ENCODE results near the gene AADACL2.
A peak's percentile ranks its signal among the peaks of the same experiment; 100 is the strongest.

The AADACL2 gene

GRCh38 chr3:151721294-151721693 lies 12.4 kb upstream of the AADACL2 start:
- TF ChIP-seq Cebpa-rat (IDR thresholded peaks at IDR 0.05): no peak
- Histone ChIP-seq H3K4me3 (no peak overlapping the region), H3K36me3 (no peaks in the 10 kb centered on the region), H4K20me1 (no peaks in the 10 kb centered on the region), H3K4me1 (no peaks in the 10 kb centered on the region), H3K27ac (no peak overlapping the region), H3K27me3 (no peaks in the 10 kb centered on the region), H3K4me2 (no peak overlapping the region), H3K9ac (no peak overlapping the region), H3K9me3 (replicated peaks in 1 of 11) (peaks cover 12 to 20% (median 16%) of the 10 kb centered on the region in 11 experiments; a peak in 21 of 22 replicates)

DNA sequence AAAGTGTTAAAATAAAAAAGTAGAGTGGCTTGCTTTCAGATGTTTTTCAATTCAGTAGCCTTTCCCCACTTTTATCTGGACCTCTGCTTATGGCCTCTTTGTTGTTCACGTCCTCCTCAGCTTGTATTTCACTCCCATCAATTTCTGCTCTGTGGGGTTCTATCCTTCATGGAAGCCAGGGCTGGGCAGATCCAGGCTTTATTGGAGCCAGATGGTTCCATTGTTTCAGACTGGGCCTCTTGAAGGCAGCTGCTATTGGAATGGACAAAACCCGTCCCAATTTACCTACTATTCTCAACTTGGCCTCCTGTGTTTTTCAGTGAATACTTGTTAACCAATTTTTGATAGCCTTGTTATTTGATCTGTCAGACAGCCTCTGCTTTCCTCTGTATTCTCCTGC lies 10.9 kb upstream of the AADACL2 start:
- Histone ChIP-seq H3K4me1 (no peaks in the 10 kb centered on the region), H3K9ac (no peak overlapping the region), H3K27ac (no peak overlapping the region), H3K27me3 (no peaks in the 10 kb centered on the region), H3K4me2 (no peak overlapping the region), H4K20me1 (no peaks in the 10 kb centered on the region), H3K4me3 (no peak overlapping the region), H3K36me3 (no peaks in the 10 kb centered on the region), H3K9me3 (replicated peaks in 1 of 11) (peaks cover 12 to 22% (median 17%) of the 10 kb centered on the region in 11 experiments; a peak in 21 of 22 replicates)
- TF ChIP-seq Cebpa-rat (IDR thresholded peaks at IDR 0.05): no peak

- no peaks in the 10 kb centered on the region for H3K27me3 ChIP-seq
- no peak overlapping the region for H3K4me2 ChIP-seq
- H4K20me1 ChIP-seq: no peaks in the 10 kb centered on the region
- no peak overlapping the region for H3K9ac ChIP-seq
- H3K27ac ChIP-seq: no peak overlapping the region
- no peaks in the 10 kb centered on the region for H3K4me1 ChIP-seq
- H3K36me3 ChIP-seq: no peaks in the 10 kb centered on the region
- no peak overlapping the region for H3K4me3 ChIP-seq
- TF ChIP-seq Cebpa-rat (IDR thresholded peaks at IDR 0.05): no peak
- H3K9me3 ChIP-seq (replicated peaks in 1 of 11): peaks cover 12 to 22% (median 17%) of the 10 kb centered on the region in 11 experiments; a peak in 21 of 22 replicates
Observed at GRCh38 chr3:151724576-151725562, 8.9 kb upstream of the AADACL2 start.

- Histone ChIP-seq H3K4me3 (no peak overlapping the region), H3K36me3 (no peaks in the 10 kb centered on the region), H3K4me2 (no peak overlapping the region), H3K27ac (no peak overlapping the region), H3K27me3 (no peaks in the 10 kb centered on the region), H3K9me3 (replicated peaks in 1 of 11) (peaks cover 12 to 22% (median 18%) of the 10 kb centered on the region in 11 experiments; a peak in 21 of 22 replicates), H4K20me1 (no peaks in the 10 kb centered on the region), H3K4me1 (no peaks in the 10 kb centered on the region), H3K9ac (no peak overlapping the region)
- TF ChIP-seq Cebpa-rat (IDR thresholded peaks at IDR 0.05): no peak
Observed at GRCh38 chr3:151726016-151726415, 7.7 kb upstream of the AADACL2 start.

GRCh38 chr3:151732861-151733260 lies 866 bp upstream of the AADACL2 start:
- H3K4me1 ChIP-seq: no peaks in the 10 kb centered on the region
- peaks cover 0 to 4% (median 0%) of the 10 kb centered on the region in 11 experiments; a peak in 2 of 22 replicates for H3K9me3 ChIP-seq (replicated peaks in 1 of 11)
- H3K4me3 ChIP-seq: no peak overlapping the region
- TF ChIP-seq Cebpa-rat (IDR thresholded peaks at IDR 0.05): no peak
- no peaks in the 10 kb centered on the region for H3K27me3 ChIP-seq
- no peaks in the 10 kb centered on the region for H3K36me3 ChIP-seq
- H3K27ac ChIP-seq: no peak overlapping the region
- H3K4me2 ChIP-seq: no peak overlapping the region
- no peaks in the 10 kb centered on the region for H4K20me1 ChIP-seq
- H3K9ac ChIP-seq: no peak overlapping the region

- no peaks in the 10 kb centered on the region for H4K20me1 ChIP-seq
- no peak for TF ChIP-seq Cebpa-rat (IDR thresholded peaks at IDR 0.05)
- H3K9me3 ChIP-seq (replicated peaks in 1 of 11): no peaks in the 10 kb centered on the region
- H3K36me3 ChIP-seq: no peaks in the 10 kb centered on the region
- H3K4me2 ChIP-seq: no peak overlapping the region
- no peaks in the 10 kb centered on the region for H3K27me3 ChIP-seq
- no peak overlapping the region for H3K27ac ChIP-seq
- peaks cover 0 to 17% (median 7%) of the 10 kb centered on the region in 10 experiments; a peak in 10 of 20 replicates for H3K4me1 ChIP-seq
- no peak overlapping the region for H3K4me3 ChIP-seq
- no peak overlapping the region for H3K9ac ChIP-seq
Observed at GRCh38 chr3:151740581-151740980, 6.9 kb downstream of the AADACL2 start.

DNA sequence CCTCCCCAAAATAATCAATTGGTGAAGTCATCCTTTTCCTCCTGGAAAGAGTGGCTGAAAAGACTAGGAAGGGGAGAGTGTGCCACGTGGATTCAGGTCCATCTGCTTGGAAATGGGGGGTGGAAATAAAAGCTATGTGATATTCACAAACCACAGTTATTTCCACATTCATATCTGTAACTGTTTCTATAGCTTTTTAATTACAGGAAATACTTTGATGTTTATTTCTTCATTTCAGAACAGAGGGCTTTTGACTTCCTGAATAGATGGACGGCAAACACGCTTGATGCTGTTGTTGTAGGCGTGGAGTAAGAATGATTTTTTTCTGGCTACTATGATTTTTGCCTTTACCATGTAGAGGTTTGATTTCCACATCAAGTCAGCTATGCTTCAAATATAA lies 10.1 kb downstream of the AADACL2 start:
- TF ChIP-seq Cebpa-rat (IDR thresholded peaks at IDR 0.05): no peak
- Histone ChIP-seq H3K27ac (no peak overlapping the region), H3K4me1 (peaks cover 0 to 17% (median 7%) of the 10 kb centered on the region in 10 experiments; a peak in 10 of 20 replicates), H3K4me3 (no peak overlapping the region), H3K9ac (no peak overlapping the region), H3K9me3 (replicated peaks in 1 of 11) (peaks cover 0 to 8% (median 6%) of the 10 kb centered on the region in 11 experiments; a peak in 5 of 22 replicates), H4K20me1 (no peaks in the 10 kb centered on the region), H3K36me3 (no peaks in the 10 kb centered on the region), H3K27me3 (no peaks in the 10 kb centered on the region), H3K4me2 (peak overlapping the region in 8 of 11 experiments; percentile 8 to 26 (median 10); a peak in 7 of 22 replicates)

DNA sequence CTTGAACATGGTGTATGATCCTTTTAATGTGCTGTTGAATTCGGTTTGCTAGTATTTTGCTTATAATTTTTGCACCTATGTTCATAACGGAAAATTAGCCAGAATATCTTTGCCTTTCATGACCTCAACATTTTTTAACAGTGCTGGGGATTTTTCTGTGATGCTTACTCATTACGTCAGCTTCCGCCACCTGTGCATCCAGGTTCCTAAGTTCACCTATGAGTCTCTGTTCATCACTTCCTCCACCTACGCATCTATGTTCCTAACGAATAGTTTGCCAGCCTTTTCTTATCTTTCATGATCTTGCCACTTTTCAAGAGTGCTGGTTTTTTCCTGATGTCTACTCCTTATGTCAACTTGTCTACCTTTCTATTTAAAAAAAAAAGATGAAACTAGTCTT lies 16.5 kb downstream of the AADACL2 start:
- H4K20me1 ChIP-seq: no peaks in the 10 kb centered on the region
- H3K4me1 ChIP-seq: no peaks in the 10 kb centered on the region
- no peaks in the 10 kb centered on the region for H3K27me3 ChIP-seq
- no peaks in the 10 kb centered on the region for H3K36me3 ChIP-seq
- H3K4me2 ChIP-seq: no peak overlapping the region
- TF ChIP-seq Cebpa-rat (IDR thresholded peaks at IDR 0.05): no peak
- H3K27ac ChIP-seq: no peak overlapping the region
- no peak overlapping the region for H3K9ac ChIP-seq
- no peak overlapping the region for H3K4me3 ChIP-seq
- H3K9me3 ChIP-seq (replicated peaks in 1 of 11): peaks cover 0 to 8% (median 6%) of the 10 kb centered on the region in 11 experiments; a peak in 5 of 22 replicates

DNA sequence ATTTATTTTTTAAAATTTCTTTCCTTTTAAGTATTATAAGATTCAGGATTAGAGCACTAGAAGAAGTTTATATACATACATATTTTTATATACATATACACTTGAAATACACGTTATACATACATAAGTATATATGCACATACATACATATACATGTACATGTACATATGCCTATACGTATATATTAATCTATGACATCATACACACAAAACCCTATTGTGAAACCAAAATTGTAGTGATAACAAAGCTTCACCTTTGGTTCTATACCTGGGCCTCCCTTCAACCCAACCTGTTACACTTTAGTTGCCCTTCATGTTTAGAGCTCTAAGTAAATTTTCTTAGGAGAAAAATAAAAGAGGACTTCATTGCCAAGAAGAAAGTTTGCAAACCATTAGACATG lies 17.0 kb downstream of the AADACL2 start:
- Histone ChIP-seq H3K36me3 (no peaks in the 10 kb centered on the region), H3K9ac (no peak overlapping the region), H3K27me3 (no peaks in the 10 kb centered on the region)

More for the DNA sequence above, 17.0 kb downstream of the AADACL2 start:
- Histone ChIP-seq H3K4me2 (no peak overlapping the region), H3K9me3 (replicated peaks in 1 of 11) (peaks cover 0 to 8% (median 6%) of the 10 kb centered on the region in 11 experiments; a peak in 5 of 22 replicates), H3K27ac (no peak overlapping the region), H3K4me1 (no peaks in the 10 kb centered on the region), H3K4me3 (no peak overlapping the region), H4K20me1 (no peaks in the 10 kb centered on the region)
- no peak for TF ChIP-seq Cebpa-rat (IDR thresholded peaks at IDR 0.05)

Measured in BLaER1 treated with 17β-estradiol and CSF1 and Interleukin-3, amounts not matched to agents 10 nM and 100 nM (cell line).